ENCODE measurements around the gene SPATA16.
"Not testable (repeated sequence)": the region's sequence is repeated elsewhere in the genome, so short reads cannot be mapped to it uniquely, and the experiment has no call there.

Gene SPATA16

DNA sequence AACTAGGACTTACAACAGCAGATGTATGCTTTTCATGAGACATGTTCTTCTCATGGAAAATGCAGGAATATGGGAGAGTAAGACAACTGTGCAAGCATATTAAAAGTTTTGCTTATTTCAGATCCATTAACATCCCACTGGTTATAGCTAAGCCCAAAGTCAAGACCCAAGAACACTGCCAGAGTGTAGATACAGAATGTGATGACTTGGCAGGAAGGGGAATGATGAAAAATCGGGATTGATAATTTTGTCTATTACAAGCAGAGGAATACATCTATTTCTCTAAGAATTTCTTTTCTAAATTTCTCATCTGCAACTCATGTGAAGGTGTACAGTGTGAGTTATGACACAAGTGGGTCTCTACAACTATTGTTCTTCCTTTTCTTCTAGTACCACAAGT lies 76.4 kb downstream of the SPATA16 start:
- no peak for DNase-seq (ENCODE audit: low read depth in 2 of 3, low spot score in 1 of 3)

DNA sequence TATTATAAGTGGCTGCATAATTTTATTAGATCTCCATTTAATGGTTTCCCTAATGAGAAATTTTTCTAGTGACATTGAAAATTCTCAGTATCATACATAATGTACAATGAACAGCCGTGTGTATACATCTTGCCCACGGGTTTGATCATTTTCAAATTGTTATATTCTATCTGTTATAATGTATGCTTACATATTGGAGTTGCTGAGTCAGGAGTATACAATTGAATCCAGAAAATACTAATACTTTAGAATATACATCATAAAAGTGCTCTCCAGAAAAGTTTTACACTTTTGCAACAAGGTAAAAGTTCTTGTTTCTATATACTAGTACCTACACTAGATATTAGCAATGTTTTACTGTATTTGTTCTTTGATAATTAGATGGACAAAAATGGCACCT lies 82.8 kb downstream of the SPATA16 start:
- no peak for DNase-seq (ENCODE audit: low read depth in 2 of 3, low spot score in 1 of 3)

DNA sequence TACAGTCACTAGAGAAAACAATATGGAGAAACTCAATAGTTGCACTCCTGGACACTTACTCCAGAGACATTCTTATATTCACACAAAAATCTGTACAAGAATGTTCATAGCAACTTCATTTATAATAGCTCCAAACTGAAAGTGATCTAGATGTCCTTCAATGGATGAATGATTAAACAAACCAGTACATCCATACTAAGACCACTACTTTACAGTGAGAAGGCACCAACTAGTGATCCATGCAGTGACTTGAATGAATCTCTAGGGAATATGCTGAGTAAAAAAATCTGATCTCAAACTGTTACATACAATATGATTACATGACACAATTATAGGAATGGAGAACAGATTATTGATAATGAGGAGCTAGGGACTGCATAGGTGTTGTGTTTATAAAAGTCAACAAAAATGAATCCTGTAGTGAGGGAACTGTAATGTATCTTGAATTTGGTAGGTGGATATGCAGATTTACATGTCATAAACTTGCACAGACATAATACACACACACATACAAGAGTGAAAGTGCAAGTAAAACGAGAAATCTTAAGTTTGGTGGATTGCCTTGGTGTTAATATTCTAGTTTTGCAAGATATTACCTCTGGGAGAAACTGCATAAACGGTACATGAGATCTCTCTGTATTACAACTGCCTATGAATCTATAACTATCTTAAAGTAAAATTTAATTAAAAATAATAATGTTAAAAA lies 85.7 kb downstream of the SPATA16 start:
- DNase-seq (ENCODE audit: low read depth in 2 of 3, low spot score in 1 of 3): no peak

DNA sequence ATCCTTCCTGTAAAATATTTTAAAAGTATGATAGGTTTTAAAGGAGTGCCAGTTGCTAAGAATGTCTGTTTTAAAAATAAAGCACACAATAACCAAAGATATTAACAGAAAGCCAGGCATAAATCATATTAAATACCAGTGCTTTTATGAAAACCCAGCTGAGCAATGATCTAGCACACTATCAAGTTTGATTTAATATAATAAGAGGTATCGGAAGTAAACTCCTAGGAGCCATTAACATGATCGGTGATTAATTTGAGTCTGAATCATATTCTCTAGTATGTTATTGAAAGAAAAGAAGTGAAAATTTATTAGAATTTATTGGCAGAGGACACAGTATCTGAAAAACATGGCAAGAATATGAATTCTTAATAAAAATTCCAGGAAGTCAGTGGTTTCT lies 91.7 kb downstream of the SPATA16 start:
- no peak for DNase-seq (ENCODE audit: low read depth in 2 of 3, low spot score in 1 of 3)

DNA sequence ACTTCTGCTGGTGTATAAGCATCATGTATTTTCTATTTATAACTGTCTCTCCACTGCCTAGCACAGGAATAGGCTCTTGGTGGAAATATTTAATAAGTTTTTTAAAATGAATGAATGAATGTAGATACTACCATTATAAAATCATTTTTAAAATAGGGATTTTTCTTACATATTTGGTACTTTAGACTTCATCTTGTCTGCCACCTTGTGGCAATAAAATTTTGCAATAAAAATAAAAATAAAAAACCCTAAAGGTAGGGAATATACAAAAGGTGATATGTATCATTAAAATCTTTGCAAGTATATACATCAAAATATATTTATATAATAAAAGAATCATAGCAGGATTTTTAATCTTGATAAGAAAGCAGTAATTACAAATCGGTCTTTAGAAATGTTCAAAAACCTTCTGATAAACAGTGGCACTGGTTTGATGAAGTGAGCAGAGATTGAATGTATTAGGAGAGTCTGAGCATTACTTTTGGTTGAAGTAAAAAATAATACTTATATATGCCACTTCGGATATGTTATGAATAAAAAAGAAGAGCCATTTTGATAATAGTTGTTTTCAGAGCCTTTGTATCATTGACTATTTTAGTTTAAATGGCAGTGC lies 95.2 kb downstream of the SPATA16 start:
- DNase-seq (ENCODE audit: low read depth in 2 of 3, low spot score in 1 of 3): no peak

DNA sequence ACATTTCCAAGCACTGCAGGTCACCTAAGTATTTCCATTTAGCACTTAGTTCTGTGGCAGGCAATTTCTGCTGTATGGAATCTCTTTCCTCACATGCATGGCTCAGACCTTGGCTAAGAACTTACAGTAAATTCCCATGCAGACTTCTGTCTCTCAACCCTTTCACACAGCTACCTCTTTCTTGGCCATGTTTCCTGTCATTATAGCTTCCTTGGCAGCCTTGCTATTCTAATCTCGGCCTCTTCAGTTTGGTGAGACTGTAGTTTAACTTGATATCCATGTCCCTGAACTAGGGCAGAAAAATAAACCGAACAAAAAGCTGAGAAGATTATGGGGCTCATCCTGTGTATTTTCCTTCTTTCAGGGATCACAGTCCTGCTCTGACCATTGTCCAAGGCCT lies 96.0 kb downstream of the SPATA16 start:
- DNase-seq (ENCODE audit: low read depth in 2 of 3, low spot score in 1 of 3): no peak

DNA sequence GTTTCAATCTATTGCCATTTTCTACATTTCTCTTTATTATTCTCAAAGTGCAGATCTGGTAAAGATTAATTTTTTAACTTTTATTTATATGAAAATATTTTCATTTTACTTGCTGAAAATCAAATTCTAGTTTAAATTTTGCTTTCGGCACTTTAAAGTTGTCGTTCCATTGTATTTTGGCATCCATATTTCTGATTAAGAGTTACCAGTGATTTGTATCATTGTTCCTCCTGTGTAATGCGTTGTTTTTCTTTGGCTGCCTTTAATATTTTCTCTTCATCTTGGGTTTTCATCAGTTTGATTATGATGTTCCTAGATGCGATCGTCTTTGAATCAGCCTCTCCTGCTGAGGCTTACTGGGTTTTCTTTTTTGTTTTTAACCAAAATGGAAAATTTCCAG lies 97.3 kb downstream of the SPATA16 start:
- DNase-seq (ENCODE audit: low read depth in 2 of 3, low spot score in 1 of 3): no peak

DNA sequence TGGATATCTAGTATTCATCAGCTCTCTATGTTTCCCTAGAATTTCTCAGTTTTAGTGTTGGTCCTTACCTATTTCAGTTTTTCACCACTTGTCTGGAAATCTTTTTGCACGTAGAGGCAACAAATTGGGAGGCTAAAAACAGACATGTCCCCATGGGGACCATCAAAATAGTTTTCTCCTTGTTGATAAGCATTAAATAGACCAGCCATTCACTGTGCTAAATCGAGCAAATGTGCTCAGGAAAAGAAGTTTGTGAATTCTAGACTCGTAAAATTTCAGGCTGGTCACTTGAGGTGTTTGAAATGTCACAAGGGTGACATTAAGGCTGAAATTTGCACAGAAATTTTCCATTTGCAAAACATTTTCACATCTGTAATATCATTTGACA lies 102.6 kb downstream of the SPATA16 start:
- no peak for DNase-seq (ENCODE audit: low read depth in 2 of 3, low spot score in 1 of 3)

DNA sequence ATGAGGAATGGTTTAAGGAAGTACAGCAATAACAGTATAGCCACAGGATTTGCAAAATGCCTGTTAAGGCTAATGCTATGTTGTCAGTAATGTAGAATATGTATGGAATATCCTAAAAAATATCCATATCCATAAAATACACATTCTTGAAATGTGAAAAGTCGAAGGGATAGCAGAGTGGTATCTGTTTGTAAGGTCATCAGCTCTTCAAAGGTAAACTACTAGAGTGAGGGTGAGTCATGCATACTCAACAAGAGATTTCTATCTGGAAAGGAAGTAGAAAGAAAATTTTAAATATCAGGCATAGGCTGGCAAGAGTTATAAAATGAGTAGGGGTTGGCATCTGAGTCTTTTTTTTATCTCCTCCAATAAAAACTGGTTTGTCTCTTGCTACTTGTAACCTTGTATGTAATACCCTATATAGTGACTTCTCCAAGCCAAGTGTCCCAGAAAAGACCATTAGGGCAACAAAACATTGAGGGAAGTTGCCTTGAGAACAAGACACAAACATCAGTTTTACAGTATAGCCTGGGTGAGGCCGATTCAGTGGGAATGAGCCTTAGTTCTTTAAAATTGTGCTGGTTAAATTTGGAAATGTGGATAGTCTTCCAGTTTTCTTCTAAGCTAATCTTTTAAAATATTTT lies 103.1 kb downstream of the SPATA16 start:
- no peak for DNase-seq (ENCODE audit: low read depth in 2 of 3, low spot score in 1 of 3)

DNA sequence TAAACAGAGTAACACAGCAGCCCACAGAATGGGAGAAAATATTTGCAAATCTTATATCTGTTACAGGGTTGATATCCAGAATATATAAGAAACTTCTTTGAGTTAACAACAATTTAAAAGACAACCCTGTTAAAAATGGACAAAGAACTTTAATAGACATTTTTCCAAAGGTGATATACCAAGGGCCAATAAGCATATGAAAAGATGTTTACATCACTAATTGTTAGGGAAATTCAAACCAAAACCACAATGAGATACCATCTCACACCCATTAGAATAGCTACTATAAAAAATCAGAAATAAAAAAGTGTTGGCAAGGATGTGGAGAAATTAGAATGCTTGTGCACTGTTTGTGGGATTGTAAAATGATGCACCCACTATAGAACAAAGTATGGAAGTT lies 110.8 kb downstream of the SPATA16 start:
- DNase-seq (ENCODE audit: low read depth in 2 of 3, low spot score in 1 of 3): no peak

DNA sequence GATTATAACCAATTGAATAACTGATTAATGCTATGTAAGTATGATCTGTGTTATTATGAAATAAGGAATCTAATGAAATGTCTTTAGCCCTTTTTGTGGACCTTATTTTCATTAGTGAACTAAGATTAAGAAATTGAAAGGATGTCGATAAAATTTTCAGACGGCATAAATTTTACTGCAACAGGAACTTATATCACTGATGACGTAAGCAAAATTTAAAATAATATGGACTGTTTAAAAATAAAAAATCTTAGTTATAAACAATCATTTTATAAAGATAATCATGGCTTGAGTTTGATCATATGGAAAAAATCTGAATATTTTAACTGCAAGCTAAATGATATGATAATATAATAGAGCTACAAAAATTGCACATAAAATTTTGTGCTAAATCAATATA lies 112.7 kb downstream of the SPATA16 start:
- no peak for DNase-seq (ENCODE audit: low read depth in 2 of 3, low spot score in 1 of 3)

DNA sequence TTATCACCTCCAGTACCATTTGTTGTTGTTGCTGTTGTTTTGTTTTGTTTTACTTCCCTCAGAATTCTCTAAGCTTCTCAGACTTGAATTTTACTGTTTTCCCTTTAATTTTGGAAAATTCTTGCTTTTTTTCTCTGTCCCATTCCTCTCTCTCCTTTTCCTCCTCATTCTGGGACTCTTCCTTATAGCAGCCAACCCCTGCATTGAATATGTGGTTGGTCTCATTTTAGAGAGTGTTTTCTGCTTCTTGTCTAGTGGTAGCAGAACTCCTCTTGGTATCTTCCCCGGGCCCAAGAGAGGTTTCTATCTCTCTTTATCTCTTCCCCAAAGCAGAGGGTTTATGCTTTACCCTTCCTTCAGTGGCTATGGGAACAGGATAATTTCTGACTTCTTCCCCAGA lies 113.6 kb downstream of the SPATA16 start:
- DNase-seq (ENCODE audit: low read depth in 2 of 3, low spot score in 1 of 3): no peak

DNA sequence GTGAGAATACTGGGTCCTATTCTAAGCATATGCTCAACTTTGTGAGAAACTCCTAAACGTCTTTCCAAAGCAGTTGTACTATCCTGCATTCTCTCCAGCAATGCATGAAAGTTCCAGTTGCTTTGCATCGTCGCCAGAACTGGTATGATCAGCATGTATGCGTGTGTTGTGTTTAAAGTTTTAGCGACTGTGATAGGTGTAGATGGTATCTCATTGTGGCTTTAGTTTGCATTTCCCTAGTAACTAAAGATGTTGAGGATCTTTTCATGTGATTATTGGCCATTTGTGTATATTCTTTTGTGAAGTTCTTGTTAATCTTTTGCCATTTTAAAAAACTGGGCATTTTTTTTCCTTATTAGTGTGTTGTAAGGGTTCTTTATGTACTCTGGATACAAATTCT lies 115.1 kb downstream of the SPATA16 start:
- no peak for DNase-seq (ENCODE audit: low read depth in 2 of 3, low spot score in 1 of 3)

DNA sequence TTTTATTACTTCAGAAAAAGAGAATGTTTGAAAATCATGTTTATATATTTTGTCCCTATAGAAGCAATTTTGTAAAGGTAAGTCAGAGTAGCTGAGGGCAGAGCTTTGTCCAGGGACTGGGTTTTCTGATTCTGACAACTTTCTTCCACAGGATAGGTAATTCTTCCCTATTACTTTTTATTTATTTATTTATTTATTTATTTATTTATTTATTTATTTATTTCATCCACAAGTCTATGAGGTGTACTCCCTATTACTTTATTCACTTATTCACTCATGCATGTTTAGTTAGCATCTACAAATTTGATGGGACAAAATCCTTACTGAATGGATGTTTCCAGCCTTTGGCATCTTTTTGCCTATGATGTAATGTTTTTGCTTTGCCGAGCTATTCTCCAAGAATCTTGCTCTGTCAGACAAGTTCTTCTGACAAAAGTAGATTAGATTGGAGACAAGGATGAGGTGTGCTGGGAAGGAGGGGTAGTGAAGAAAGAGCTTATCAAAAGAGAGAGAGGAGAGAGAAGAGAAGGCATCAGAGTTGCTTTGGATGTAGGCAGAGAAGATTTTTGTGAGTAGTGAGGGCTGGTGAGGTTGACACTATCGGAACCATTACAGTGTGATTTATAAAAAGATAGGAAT lies 119.4 kb downstream of the SPATA16 start:
- no peak for DNase-seq (ENCODE audit: low read depth in 2 of 3, low spot score in 1 of 3)

DNA sequence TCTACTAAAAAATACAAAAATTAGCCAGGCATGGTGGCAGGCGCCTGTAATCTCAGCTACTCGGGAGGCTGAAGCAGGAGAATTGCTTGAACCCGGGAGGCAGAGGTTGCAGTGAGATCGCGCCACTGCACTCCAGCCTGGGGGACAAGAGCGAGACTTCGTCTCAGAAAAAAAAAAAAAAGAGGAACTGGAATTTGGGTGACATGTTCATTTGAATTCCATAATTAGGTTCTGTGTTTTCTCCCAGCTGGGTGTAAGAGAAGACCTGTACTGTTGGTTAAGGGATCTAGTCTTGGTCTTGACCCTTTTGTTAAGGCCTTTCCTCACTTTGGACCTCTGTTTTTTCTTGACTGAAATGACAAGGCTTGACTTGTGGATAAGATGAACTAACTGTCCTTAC lies 120.9 kb downstream of the SPATA16 start:
- not testable (repeated sequence) for DNase-seq (ENCODE audit: low read depth in 2 of 3, low spot score in 1 of 3)

DNA sequence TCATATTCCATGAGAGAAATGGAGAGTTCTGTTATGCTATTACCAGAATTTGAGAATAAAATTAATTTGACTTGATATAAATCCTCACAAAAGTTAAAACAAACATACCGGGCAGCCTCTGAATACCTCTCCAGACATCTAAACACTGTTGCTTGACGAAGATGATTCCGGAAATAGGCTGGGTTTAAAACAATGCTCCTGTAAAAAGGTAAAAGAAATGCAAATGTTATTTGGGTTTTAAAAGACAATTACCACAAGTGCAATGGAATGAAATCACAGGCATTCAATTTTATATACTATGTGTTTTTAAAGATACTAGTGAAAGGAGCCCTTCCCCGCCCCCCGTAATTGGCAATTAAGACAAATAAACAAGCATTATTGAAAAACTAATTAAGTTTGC lies 121.7 kb downstream of the SPATA16 start:
- no peak for DNase-seq (ENCODE audit: low read depth in 2 of 3, low spot score in 1 of 3)

DNA sequence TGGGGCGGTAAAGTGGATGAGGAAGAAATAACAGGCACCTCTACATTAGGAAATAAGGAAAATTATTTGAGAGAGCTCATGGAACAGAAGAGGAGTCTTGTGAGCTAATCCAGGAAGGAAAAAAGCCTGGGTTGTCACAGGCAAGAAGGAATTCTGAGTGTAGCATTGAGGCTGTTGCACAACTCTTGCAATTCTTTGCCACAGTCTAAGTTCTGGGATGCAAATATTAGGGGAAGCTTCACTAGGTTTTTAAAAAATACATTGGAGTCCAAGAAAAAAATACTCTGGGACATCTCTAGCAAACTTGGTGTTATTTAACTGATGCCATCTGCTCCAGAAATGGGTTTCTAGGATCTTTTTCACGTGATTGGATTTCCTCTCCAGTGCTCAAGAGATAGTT lies 122.3 kb downstream of the SPATA16 start:
- DNase-seq (ENCODE audit: low read depth in 2 of 3, low spot score in 1 of 3): no peak

DNA sequence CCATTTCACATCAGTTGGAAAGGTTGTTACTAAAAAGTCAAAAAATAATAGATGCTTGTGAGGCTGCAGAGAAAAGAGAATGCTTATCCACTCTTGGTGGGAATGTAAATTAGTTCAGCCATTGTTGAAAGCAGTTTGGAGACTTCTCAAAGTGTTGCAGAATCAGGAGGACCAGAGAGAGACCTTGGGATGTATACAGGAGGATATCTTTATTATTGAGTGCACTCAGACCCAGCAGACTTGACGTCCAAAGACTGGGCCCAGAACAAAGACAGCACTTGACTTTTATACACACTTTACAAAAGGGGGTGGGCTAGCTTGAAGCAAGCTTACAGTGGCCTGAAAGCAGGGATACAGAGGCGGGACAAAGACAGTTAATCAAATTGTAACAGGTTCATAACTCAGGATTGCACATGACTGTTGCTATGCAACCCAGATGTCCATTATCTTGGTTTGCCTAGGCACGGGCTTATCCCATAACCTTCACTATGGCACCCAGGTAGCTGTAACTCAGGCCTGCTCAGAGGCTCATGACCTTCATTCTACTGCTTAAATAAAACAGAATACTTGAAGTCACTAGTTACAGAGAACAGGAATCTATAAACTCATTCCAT lies 127.7 kb downstream of the SPATA16 start:
- no peak for DNase-seq (ENCODE audit: low read depth in 2 of 3, low spot score in 1 of 3)

DNA sequence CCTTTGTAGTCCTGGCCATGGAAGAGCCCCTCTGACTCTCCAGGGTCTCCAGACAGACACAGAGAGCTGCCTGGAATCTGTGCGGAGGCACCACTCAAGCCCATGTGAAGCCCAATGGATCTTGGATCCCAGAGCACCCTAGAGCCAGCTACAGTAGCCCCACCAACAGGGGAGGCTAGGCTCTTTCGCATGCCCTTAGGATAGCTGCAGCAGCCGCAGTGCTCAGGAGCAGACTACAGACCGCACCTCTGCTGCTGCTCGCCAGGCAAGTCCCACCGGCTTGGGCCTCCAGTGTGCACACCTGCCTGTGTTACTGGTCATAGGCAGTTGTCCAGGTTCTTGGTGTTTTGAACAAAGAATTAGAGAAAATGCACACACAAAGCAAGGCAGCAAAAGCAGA lies 131.6 kb downstream of the SPATA16 start:
- DNase-seq (ENCODE audit: low read depth in 2 of 3, low spot score in 1 of 3): no peak

DNA sequence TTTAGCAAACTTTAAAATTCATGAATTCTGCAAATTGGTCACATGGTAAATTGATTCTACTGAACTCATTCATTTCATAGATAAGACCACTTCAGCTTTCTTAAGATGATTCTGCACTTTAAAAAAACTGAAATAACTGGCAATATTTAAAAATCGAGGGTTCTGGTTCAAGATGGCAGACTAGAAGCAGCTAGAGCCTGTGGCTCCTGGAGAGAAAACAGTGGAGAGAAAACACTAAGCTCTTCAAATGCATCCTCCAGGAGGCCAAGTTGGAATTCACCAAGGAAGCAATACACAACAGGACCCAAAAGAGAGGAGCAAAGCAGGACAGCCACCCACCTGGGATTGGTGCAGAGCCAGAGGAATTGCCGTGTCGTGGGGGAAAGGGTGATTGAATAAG lies 132.1 kb downstream of the SPATA16 start:
- DNase-seq (ENCODE audit: low read depth in 2 of 3, low spot score in 1 of 3): no peak

DNA sequence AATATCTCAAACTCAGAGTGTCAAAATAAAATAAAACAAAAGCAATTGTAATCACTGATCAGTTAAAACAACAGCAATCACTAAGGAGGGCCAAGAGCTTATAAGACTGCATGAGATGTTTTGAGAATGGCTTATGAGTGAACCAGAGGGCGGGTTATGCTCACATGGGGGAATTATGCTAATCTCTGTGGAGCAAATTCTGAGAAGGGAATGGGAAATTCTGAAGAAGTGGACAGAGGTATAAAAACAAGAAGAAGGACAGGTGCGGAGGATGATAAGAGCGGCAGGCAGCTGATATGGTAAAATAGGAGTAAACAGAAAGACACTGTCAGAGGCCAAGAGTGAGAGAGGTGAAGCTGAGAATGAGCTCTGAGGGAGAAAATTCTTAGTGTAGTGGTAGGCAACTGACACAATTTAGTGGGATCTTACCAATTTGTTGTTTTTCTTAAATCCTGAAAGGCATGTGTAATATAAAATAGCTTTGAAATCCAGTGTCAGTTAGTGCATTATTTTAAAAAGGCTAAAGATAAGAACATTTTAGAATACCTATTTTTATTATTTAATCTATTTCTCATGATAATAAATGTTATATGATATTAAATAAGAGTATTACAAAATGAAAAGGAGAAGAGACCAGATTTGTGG lies 133.8 kb downstream of the SPATA16 start:
- no peak for DNase-seq (ENCODE audit: low read depth in 2 of 3, low spot score in 1 of 3)

Measured in stimulated activated CD4-positive, alpha-beta T cell treated with anti-CD3 and anti-CD28 coated beads, Interleukin-12 subunit alpha, Interleukin-12 subunit beta, amount 100 ng/mL, for 48 hours (primary cell).